Ramos (cell line): ENCODE data around the gene CPNE4.

Experiments used
- in situ Hi-C: fragments of 300-500 bp; cut with MboI; formaldehyde crosslinking; loops from one replicate; pipeline ENCODE4 v1.14.3; 2022; ENCODE audit warnings: low sequenced_read_pairs; ENCODE audit not compliant: unreplicated experiment

CPNE4 gene

DNA sequence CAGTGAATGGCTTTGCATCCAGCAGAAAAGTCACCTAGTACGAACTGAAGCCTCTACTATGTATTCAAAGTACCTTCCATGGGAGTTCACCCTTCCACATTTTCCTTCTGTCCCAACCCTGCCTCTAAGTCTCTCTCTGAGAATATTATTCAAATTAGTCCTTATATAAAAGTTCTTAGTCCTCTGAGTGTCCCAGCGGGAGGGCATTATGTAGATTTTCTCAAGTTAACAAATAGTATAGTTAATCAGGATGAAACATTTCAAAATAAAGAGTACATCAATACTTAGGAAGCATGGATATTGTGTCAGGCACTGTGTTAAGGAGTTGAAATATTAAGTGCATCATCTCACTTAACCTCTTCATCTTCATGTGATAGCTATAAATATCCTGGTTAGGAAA, 223.3 kb downstream of the CPNE4 start:
- in situ Hi-C loops = no loop called here

DNA sequence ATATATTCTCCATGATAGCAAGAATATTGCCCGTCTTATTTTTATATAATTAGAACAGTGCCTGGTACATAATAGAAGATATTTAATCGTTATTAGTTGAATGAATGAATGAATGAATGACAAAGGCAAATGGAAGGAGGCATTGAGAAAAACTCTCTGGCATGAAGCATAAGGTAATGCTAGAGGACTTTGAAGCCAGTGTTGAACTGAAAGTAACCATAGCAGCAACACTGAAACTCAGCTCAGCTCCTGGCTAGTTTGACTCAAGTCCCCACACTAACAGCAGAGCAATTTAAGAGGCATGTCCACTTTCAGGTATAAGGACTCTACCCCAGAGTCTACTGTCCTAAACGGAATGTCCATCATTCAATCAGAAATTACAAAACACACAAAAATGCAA, 227.0 kb downstream of the CPNE4 start:
- in situ Hi-C loops = no loop called here

DNA sequence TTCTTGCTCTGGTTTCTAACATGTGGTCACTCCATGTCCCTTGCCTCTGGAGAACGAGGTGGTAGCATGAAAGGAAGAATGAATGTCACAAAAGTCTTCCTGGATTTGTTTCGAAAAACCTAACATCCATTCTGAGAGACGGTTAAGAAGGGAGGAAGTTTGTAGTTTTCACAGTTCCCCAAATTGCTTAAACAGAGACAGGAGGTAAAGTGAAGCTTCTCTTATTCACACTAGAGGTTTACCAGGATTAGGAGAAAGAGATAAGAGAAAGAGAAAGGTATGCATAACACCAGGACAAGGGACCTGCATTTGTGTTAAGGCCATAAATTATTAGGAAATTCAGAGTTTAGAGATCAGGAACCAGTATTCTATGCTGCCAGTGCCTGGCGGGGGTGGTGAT, 228.1 kb downstream of the CPNE4 start:
- in situ Hi-C loops = no loop called here

DNA sequence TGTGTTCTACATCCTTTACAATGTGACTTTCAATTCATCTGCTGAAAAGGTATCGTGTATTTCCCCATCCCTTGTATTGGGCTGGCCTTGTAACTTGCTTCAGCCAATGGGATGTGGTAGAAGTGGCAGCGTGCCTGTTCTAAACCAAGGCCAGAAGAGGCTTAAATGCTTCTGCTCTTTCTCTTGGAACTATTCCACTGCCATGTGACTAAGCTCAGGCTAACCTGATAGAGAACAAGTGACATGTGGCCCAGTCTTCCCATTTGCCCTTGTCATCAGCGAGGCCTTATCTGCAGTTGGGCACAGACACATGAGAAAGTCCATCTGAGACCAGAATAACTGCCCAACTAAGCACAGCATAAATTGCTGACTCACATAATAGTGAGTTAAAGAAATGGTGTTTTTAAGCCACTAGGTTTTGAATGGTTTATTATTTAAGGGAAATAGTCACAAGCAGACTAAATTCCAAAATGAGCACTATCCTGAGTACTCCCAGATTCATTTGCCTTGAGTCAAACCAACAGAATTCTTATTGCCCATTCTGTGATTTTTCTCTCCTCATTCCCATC, 230.2 kb downstream of the CPNE4 start:
- in situ Hi-C loops = no loop called here

DNA sequence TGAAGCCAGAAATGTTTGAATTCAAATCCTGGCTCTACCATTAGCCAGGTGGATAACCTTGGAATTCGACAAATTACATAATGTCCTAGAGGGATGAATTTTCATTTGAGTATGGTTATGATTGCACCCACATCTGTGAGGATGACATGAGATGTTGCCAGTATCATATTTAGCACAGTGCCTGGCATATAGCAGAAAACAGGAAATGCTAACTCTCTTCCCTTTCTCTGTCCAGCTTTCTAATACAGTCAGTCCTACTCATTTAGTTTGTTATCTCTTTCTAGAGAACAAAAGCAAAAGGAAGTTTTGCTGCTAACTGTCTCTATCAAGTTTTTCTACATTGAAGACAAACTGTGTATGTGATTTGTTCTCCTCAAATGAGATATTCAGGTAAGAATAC, 231.7 kb downstream of the CPNE4 start:
- in situ Hi-C loops = no loop called here

DNA sequence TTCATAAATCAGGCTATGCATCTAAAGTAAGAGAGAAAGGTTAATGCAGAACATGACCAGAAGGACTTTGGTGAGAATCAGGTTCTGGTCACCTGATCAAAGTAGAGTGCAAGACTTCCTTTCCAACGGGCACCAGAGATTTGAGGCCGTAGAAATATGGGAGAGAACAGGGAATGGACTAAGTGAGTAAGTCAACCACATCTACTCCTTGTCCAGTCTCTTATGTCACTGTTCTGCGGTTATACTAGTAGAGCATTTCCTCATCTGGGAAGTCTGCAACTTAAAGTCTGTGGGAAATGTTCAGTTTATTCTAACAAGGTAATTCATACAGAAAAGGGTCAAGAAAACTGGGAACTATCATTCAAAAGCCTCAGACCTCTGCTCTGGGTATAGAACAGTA, 232.8 kb downstream of the CPNE4 start:
- in situ Hi-C loops = no loop called here

DNA sequence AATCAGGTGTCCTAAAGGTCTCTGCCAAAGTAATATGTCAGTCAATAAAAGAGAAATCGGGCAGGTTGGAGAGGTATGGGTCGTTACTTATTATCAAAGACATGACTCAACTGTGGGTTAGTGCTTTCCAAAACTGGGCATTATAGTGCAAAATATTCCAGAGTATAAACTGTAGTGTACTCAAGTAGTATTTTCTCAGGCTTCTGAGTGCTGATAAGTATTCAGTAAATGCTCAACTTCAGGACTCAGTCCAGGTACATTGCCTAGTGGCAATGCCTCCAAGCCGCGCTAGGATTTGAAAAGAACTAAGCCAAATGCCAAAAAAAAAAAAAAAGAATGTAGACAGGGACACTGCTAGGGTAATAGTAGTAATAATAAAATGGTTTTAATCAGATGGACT, 233.2 kb downstream of the CPNE4 start:
- in situ Hi-C loops = no loop called here

DNA sequence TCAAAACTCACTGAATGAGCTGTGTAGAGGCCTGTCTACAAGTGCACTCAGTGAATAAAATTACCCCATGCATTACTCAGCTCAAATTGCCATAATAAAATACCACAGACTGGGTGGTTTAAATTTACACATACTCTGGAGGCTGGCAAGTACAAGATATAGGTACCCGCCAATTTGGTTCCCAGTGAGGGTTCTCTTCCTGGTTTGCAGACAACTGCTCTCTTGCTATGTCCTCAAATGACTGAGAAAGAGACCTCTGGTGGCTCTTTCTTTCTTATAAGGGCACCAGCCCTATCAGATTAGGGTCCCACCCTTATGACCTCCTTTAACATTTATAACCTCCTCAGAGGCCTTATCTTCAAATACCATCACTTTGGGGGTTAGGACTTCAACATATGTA, 237.0 kb downstream of the CPNE4 start:
- in situ Hi-C loops = no loop called here

DNA sequence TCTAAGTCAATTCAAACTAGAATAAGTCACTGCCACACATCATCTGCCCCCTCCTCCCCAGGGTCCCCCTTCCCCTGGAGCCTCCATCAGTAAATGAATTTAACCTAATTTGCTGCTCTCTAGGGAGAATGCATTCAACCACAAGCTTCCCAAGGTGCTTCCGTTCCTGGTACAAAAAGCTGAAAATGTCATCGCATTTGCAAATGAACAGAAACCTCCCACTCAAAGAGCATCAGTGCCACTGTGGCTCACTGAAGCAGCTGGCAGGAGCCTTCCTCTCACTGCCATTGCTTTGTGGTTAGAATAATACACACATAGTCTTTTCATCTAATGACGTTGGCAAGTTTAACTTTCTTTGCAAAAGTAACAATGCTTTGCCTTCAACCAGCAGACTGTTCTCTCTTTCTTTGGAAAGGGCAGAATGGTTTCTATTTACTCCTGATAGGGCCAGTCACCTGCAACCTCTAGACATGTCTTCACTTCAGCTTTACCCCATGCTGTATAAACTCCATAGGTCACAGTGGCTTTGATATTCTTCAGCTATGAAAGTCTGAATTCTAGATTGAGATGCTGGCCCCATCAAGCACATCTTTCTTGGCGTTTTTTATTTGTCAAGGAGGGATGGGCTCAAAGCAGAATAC, 238.1 kb downstream of the CPNE4 start:
- in situ Hi-C loops = no loop called here

DNA sequence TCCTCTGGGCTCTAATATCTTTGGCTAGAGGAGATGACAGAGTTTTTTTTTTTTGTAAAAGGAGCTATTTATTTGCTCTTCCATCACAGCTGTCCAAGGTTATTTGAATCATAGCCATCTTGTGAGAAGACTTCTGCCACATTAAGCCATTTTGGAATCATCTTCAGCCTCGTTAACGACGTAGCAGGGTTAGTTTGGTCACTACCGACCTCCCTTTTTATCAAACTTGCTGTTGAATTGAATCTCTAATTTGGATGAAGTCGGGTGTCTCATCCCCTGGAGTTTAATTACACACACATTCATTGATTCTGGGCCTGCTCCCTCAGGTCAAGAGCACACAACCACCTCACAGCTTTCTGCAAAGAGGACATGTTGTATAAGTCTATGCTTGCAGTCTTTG, 238.7 kb downstream of the CPNE4 start:
- in situ Hi-C loops = no loop called here

DNA sequence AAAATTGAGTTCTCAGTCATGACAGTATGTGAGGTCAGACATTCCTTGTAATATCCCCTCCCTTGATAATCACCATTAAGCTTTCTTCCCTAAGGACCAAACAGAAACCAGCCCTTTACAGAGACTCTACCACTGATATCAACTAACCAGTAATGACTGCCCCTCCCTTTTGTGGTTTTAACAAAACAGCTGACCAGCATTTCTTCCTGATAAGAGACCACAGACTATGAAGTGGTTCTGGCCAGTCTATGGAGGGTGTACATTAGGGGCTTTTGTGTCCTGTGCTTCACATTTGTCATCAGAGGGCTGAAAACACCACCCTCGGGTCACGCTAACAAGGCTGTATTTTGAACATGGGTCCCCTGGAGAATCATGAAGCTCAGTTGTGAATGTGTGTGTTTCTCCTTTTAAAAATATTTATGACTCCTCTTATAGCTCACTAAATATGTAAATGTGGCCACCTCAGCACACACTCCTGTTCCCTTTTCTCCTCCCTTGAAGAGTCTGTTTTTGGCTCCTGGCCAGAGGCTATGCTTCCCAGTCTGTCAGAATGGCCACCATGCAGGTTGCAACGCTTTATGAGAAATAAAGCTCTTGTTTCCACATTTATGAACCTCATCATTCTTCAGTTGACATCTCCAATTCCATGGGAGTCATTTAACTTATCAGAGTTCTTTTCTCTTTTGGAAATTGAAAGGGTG, 239.3 kb downstream of the CPNE4 start:
- in situ Hi-C loops = no loop called here

DNA sequence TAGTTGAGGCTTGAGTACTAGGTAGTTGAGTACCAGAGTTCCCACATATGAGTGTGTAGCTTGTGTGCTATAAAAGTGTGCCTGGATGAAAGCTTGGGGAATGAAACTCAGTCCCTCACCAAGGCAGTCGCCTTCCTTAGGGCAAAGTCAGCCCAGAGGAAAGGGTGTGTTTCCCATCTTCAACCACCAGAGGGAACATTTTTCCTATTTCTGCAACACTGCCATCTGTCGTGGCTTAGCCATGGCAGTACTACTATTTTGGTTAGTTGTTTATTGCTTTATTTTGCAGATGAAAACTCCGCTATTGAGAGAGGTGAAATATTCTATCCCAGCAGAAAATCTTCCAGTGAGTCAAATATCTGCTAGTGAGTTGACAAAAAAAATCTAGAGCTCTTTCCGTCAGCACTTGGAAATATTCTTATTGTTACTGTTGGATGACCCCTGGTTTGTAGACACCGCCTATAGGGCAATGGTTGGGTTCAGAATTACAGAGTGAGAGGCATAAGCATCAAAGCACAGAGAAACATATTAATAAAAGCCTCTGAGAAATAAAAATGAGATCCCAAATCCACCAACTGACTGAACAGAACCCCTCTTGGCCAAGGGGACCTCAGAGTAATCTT, 239.9 kb downstream of the CPNE4 start:
- in situ Hi-C loops = no loop called here

DNA sequence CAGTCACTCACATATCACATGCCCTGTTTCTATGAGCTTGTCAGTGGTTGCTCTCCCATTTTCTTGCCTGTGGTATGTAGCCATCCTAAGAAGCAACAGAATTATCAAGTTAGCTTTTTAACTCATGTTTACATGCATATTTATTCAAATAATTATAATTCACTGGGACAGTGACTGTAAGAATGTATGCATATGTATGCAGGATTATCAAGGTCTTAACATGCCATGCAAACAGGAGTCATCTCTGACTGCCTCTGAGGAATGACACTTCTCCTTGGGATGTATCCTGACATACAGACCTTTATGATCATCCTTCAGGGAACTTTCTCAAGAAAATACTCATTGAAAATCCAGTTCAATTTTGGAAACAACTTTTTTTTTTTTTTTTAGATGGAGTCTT, 240.9 kb downstream of the CPNE4 start:
- in situ Hi-C loops = no loop called here

DNA sequence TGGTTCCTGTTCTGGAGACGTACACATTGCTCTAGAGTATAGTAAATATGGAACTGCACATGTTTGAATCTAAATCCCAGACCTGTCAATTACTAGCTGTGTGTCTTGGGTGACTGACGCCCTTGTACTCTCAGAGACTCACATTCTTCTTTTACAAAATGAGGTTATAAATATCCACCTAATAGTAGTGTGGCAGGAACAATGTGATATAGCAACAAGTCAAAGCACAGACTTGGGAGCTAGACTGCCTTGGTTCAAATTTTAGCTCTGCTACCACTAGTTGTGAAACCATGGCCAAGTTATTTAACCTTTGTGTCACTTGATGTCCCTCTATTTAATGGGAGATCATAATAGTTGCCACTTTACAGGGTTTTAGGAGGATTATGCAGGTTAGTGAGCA, 245.6 kb downstream of the CPNE4 start:
- in situ Hi-C loops = no loop called here

DNA sequence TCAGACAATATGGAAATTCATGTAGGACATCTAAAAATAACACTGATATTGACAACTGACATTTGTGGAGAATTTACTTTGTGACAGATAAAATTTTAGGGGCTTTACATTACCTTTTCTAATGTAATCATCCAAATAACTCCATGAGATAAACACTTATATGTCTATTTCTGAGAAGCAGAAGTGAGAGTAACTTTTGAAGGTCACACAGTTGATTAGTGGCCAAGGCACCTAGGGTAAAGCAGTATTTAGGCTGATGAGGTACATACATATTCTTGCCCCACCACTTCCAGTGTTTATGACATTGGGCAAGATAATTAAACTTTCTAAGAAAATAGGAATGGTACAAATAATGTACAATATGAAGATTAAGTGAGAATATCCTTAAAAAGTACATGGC, 248.4 kb downstream of the CPNE4 start:
- in situ Hi-C loops = no loop called here

DNA sequence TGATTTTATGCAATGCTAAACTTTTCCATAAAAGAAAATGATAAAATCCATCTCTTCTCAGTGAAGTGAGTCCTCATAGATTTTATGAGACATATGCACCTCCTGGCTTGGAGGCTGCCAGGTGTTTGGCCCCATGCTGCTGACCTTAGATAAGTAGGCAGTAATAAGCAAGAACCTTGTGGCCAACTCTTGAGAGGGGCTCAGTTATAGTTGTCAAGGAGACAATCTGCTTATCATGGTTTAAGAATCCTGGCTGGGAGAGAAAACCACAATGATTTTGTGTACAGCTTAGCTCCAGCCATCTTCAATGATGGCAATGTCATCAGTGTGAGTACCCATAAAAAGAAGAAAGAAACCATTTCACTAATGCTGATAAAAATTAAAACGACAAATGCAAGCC, 252.1 kb downstream of the CPNE4 start:
- in situ Hi-C loops = no loop called here

DNA sequence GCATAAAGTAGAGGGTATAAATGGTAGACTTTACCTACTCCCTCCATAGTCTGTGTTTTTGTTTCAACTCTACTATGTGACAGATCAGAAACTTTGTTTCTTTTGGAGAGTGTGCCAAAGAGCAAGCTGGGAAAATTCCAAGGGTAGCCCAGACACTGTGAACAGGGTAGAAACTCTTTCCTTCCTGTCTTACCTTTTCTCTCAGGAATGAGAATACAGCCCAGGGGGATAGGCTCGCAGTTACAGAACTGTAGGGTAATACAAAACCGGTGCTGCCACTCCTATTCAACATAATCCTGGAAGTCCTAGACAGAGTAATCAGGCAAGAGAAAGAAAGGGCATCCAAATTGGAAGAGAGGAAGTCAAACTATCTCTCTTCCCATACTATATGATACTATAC, 256.3 kb downstream of the CPNE4 start:
- in situ Hi-C loops = no loop called here

DNA sequence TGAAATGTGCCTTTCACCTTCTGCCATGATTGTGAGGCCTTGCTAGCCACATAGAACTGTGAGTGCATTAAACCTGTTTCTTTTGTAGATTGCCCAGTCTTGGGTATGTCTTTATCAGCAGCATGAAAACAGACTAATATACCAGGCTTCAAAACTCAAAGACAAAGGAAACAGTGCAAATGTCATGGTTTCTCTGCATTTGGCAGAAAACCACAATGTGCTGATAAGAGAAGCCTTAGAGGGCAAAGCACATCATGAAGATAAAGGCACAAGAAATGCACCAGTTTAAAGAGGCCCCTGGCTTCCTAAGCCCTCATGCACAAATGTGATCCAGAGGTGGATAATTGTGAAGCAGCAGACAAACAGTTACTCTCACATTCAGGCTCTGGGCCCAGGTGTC, 259.2 kb downstream of the CPNE4 start:
- in situ Hi-C loops = no loop called here

DNA sequence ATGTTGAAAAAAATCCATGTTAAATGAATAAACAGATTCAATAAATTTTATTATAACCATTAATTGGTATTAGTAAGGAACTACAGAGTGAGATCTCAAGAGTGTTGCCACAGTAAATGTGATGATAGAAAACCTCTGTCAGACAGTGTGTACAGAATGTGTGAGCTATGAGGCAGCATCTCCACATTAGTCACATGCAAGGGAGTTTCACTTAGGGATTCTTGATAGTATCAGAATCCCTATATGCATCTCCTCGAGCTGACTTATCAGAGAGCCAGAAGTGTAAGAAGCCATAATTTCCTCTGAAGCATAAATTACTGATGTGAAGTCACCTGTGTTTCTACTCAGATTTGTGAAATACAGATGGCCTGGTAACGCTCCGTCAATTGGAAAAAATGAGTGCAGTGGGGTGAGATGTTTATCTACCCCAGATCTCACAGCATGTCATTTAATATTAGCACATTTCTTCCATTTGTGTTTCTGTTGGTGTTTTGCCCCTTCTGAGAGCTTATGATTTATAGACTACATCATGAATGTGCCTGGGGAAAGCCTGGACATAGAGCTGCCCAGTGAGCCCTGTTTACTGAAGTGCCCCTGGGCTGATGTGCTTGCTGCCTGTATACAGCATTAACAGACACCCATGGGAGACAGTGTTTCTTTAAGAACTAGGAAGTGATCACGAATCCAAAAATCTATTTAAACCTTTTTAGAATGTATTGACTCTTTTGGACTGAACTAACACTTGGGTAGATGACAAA, 262.4 kb downstream of the CPNE4 start:
- in situ Hi-C loops = no loop called here

DNA sequence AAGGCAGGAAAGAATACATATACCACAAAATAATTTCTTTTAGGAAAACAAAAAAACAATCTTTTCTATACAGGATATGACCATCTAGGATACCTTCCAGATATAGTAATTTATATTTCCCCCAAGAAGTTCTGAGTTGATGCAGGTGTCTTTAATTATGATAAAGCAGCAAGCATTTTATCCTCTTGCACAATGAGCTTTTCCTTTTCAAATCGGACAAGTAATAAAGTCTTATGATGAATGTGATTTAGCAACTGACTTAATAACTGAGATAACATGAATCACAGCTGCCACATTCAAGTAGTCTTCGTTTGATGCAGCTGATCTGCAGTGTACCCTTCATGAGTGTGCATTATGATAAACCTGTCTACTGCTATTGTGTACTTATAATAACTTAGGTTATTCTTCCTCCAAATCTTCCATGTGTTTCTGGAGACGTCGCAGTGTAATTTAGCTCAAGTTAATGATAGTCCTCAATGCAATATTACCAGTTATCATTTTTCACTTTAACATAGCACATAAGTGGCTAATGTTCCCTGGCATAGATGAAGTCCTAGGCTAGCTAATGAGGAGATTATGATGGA, 271.7 kb downstream of the CPNE4 start:
- in situ Hi-C loops = no loop called here
